Measurements from ENCODE around the gene ATP6V0D1. TPM values are rescaled to one million over a fixed set of nuclear protein-coding genes. Genes with fewer than 3 reads are reported as not detected.

Gene ATP6V0D1
- total and polyA plus RNA-seq, 2 donors: 50.0 to 92.5 TPM

DNA sequence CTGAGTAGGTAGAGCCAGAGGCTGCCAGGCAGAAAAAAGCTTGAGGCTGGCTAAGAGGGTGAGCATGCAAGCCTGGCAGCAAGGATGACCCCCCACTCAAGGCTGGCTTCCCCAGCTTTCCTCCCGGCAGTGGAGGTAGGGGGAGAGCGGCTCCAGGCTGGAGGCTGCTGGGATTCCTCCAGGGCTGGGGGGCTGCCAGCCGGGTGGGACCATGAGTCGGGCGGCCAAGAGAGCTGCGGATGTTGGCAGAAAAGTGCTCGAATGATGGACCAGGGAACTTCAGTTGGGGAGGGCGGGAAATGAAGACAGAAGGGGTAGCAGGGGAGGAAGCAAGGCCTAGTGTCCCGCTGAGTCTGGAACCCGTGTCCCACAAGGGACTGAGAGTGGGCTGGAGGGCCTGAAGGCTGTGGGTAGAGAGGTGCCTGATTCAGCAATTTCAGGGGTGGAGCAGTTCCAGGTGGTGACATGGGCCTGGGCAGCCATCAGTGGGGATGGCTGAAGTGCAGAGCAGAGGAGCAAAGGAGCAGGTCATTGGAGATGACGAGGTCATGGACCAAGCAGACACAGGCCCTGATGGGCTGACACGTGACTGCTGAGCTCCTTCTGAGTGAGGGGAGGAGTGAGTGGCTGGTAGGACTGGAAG, 29.8 kb downstream of the ATP6V0D1 start:
- Histone ChIP-seq H3K4me3 (ENCODE audit: low read depth, low read length) (no peak overlapping the region), H3K36me3 (ENCODE audit: insufficient read depth) (no peaks in the 10 kb centered on the region), H3K27ac (ENCODE audit: low read depth) (no peak overlapping the region), H3K4me1 (ENCODE audit: insufficient read depth) (no peaks in the 10 kb centered on the region)
- no peak for DNase-seq (ENCODE audit: extremely low spot score)
- 64% methylated on average over 12 of the region's 12 CpGs for WGBS

DNA sequence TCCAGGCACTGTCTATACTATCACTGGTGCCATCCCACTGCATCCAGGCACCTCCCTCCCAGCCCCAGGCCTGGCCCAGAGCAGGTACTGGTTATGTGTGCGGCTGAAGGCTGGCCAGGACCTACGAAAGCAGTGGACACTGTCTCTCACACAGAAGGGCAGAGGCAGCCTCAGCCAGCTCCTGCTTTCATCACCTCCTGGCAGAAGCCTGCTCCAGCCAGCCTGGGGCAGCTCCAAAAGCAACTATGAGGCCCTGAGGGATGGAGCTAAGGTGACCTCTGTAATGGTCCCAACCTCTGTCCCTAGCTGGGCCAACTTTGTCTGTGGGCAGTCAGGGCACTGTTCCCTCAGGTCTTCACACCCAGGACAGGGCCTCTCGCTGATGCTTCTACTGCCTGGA, 31.2 kb downstream of the ATP6V0D1 start:
- DNase-seq (ENCODE audit: extremely low spot score): no peak
- 66% methylated on average over 3 of the region's 3 CpGs for WGBS
- H3K36me3 ChIP-seq (ENCODE audit: insufficient read depth): no peaks in the 10 kb centered on the region
- no peaks in the 10 kb centered on the region for H3K4me1 ChIP-seq (ENCODE audit: insufficient read depth)
- no peak overlapping the region for H3K4me3 ChIP-seq (ENCODE audit: low read depth, low read length)
- no peak overlapping the region for H3K27ac ChIP-seq (ENCODE audit: low read depth)

DNA sequence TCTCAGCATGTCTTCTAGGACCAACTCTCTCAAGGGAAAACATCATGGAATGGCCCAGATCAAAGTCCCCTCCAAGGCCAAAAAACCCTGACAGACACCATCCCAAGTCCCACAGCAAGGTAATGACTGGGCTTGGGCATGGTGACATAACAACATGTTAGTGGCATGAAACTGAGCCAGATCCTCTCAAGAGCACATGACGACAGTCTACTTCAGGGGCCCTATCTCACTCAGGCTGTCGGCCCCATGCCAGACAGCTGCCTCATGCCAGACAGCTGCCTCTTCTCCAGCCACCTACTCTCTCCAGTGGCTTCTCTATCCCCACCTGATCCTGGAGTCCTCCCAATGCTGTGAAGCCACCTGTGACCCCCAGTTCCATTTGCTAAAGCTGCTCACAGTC, 31.6 kb downstream of the ATP6V0D1 start:
- Histone ChIP-seq H3K4me1 (ENCODE audit: insufficient read depth) (no peaks in the 10 kb centered on the region), H3K4me3 (ENCODE audit: low read depth, low read length) (no peak overlapping the region), H3K27ac (ENCODE audit: low read depth) (no peak overlapping the region), H3K36me3 (ENCODE audit: insufficient read depth) (no peaks in the 10 kb centered on the region)
- DNase-seq (ENCODE audit: extremely low spot score): no peak
- WGBS: 65% methylated on average over 2 of the region's 2 CpGs

DNA sequence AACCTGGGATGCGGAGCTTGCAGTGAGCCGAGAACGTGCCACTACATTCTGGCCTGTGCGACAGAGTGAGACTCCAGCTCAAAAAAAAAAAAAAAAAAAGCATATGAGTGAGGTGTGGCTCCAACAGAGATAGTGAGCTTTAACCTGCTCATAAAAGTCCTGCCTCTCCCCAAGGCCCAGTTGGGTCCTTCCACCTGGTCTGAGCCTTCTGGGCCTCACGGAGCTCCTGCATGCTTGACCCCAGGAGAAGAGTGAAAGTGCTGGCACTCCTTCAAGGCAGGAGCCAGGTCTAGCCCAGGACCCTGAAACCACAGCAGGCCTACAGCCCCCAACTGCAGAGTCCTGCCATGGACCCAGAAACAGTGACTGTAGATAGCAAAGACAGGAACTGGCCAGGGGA, 32.4 kb downstream of the ATP6V0D1 start:
- Histone ChIP-seq H3K4me1 (ENCODE audit: insufficient read depth) (no peaks in the 10 kb centered on the region), H3K36me3 (ENCODE audit: insufficient read depth) (no peaks in the 10 kb centered on the region), H3K4me3 (ENCODE audit: low read depth, low read length) (no peak overlapping the region), H3K27ac (ENCODE audit: low read depth) (no peak overlapping the region)
- WGBS: 96% methylated on average over 5 of the region's 5 CpGs
- no peak for DNase-seq (ENCODE audit: extremely low spot score)

DNA sequence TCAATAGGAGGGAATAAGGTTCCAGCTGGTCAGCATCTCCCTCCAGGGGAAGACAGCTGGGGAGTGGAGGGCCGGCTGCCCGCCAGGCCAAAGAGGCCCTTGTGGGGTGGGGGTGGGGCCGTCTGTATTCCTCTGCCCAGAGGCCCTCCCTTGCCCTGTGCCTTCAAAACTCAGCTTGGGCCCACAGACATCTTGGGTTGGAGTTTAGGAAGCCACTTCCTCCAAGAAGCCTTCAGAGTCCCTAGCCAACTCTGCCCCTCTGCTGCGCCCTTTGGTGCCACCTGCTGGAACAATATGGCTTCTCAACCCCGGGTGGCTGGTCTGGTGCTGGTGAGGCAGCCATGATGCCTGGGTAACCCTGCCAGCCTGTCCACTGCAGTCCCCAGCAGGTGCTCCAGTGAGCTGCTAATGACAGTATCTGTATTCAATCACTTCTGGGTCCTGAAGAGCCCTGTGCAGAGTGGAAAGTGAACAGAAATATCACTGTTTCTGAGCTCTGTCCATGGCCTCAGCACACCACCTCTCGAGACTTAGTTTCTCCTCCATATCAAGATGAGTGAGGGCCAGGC, 33.4 kb downstream of the ATP6V0D1 start:
- Histone ChIP-seq H3K4me1 (ENCODE audit: insufficient read depth) (no peaks in the 10 kb centered on the region), H3K4me3 (ENCODE audit: low read depth, low read length) (no peak overlapping the region), H3K27ac (ENCODE audit: low read depth) (no peak overlapping the region), H3K36me3 (ENCODE audit: insufficient read depth) (no peaks in the 10 kb centered on the region)
- no peak for DNase-seq (ENCODE audit: extremely low spot score)
- WGBS: 60% methylated on average over 6 of the region's 6 CpGs

DNA sequence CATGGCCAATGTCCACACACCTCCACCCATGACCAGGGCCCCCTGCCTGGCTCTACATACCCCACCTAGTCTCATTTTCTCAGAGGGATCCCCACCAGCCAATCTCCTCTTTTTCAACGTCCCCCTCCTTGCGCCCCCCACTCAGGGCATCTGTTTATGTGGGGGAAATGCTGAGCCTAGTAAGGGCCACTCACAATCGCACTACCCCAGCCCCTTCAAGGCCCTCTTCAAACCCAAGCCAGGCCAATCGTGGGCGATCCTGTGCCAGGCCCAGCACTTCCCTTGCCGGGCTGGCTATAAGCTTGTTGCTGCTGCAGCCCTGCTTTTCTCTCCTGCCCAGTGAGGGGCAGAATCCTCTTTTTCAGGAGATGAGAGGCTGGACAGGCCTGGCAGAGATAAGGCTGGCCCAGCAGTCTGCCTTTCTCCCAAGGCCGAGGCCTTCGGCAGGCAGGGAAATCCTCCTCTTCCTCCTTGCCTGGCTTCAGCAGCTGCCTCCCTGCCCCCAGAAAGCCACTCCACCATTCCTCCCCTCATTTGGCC, 33.9 kb downstream of the ATP6V0D1 start:
- no peaks in the 10 kb centered on the region for H3K4me1 ChIP-seq (ENCODE audit: insufficient read depth)
- no peak for DNase-seq (ENCODE audit: extremely low spot score)
- no peak overlapping the region for H3K4me3 ChIP-seq (ENCODE audit: low read depth, low read length)
- no peak overlapping the region for H3K27ac ChIP-seq (ENCODE audit: low read depth)
- 63% methylated on average over 8 of the region's 8 CpGs for WGBS
- no peaks in the 10 kb centered on the region for H3K36me3 ChIP-seq (ENCODE audit: insufficient read depth)

DNA sequence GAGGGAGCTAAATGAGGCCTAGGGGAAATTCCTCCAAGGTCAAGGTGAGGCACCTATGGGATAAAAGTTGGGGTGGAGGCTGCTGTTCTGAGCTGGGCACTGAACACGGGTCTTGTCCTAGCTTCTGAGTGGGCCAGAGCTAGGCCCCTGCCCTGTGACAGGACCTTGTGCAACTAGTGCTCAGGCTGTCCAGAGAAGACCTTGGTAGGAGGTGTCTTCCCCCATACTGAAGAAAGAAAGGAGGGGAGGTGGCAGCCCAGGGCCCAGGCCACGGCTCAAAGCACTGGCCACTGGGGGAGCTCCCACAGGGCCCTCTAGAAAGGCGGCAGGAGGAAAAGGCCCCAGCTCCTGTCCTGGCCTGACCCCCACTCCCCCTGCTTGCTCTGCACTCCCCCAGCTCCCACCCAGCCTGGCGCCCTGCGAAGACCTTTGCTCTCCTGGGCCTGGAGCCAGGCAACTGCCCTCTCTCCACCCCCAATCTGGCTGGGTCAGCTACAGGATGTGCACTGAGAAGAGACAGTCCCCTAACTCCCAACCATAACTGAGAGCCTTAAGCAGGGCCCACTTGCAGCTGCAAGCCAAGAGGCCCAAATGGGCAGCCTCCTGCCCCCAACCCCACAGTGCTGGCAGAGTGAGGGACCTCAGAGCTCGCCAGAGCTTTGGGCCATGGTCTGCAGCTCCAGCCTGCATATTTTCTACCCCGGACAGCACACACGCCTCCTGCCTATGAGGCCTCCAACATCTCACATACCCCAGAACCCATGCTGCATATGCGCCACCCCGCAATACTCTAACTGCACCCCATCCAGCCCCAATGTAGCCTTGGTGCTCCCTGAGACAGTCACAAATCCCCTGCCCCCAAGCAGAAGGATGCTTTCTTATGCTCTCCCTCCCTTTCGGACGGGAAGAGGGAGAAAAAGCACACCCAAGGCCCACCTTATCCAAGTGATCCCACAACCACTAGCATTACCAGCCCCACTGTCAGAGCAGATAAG, 34.7 kb downstream of the ATP6V0D1 start:
- Histone ChIP-seq H3K4me3 (ENCODE audit: low read depth, low read length) (no peak overlapping the region), H3K4me1 (ENCODE audit: insufficient read depth) (no peaks in the 10 kb centered on the region), H3K36me3 (ENCODE audit: insufficient read depth) (no peaks in the 10 kb centered on the region), H3K27ac (ENCODE audit: low read depth) (no peak overlapping the region)
- WGBS: 64% methylated on average over 12 of the region's 12 CpGs
- no peak for DNase-seq (ENCODE audit: extremely low spot score)

DNA sequence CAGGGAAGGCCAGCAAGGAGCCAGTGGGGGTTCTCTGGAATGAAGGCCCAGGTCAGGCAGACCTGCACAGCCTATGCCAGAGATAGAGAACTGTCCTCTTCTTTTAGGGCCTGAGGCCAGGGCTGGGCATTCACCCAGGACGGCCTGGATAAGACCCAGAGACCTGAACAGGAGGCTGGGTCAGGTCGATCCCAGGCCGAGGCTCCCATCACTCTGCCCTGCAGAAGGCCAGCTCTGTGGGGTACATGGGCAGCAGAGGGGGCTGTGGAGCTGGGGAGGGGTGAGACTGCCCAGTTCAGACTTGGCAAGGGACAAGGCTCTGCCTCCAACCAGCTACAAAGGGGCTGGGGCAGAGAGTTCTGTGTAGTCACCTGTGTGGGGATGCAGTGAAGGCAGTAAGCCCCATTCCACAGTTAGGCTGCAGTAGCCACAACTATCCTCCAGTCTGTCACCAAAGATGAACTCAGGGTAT, 35.5 kb downstream of the ATP6V0D1 start:
- Histone ChIP-seq H3K36me3 (ENCODE audit: insufficient read depth) (no peaks in the 10 kb centered on the region), H3K27ac (ENCODE audit: low read depth) (no peak overlapping the region)
- 61% methylated on average over 3 of the region's 3 CpGs for WGBS

DNA sequence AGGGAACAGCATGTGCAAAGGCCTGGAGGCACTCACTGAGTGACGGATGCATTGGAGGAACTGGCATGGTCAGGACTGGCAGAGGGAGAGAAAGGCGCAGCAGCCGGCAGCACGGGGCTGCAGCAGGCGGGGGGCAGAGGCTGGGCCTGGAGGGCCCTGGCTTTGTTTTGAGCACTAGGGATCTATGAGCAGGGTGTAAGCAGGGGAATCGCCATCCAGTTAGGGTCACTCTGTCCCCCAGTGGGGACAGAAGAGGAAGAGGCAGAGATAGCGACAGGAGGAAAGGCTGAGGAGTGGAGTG, 35.9 kb downstream of the ATP6V0D1 start:
- 91% methylated on average over 7 of the region's 7 CpGs for WGBS
- no peak overlapping the region for H3K4me3 ChIP-seq (ENCODE audit: low read depth, low read length)
- DNase-seq (ENCODE audit: extremely low spot score): no peak
- no peaks in the 10 kb centered on the region for H3K36me3 ChIP-seq (ENCODE audit: insufficient read depth)
- H3K4me1 ChIP-seq (ENCODE audit: insufficient read depth): no peaks in the 10 kb centered on the region
- no peak overlapping the region for H3K27ac ChIP-seq (ENCODE audit: low read depth)

More for the DNA sequence above, 35.5 kb downstream of the ATP6V0D1 start:
- no peaks in the 10 kb centered on the region for H3K4me1 ChIP-seq (ENCODE audit: insufficient read depth)
- no peak for DNase-seq (ENCODE audit: extremely low spot score)
- H3K4me3 ChIP-seq (ENCODE audit: low read depth, low read length): no peak overlapping the region

DNA sequence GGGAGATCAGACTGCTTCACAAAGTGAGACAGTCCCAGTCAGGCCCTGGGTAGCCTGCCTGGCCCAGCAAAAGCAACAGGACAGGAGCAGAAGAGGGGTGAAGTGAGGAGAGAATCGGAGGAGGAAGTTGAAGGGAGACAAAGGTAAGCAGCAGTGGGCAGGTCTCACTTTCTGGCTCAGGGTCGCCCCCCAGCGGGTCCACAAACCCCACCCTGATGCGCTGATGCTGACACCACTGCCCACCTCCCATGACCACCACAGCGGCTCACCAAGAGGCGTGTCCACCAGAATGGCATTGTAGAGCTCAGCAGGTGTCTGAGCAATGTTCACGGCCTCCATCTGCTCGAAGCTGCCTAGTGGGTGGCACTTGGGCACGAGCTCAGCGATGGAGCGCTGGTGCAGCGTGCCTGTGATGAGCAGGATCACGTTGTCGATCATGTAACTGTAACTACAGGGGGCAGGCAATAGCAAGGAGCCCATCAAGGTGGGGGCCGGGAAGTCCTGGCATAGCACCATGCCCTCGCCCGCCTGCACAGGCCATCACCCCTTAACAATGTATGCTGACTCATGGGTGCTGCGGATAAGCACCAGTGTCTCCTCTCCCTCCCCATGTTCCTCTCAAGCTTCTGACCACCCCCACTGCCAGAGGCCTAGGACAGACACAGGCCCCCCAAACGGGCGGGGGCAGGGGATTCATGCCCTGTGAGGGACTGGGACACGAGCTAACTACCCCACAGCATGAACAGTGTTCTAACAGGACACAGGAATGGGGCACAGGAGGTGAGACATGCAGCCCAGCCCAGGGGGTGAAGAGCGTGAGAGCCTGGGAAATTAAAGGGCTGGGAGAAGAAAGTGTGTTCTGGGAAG, 36.5 kb downstream of the ATP6V0D1 start:
- Histone ChIP-seq H3K4me3 (ENCODE audit: low read depth, low read length) (no peak overlapping the region), H3K36me3 (ENCODE audit: insufficient read depth) (no peaks in the 10 kb centered on the region), H3K27ac (ENCODE audit: low read depth) (peak overlapping the region; percentile 12), H3K4me1 (ENCODE audit: insufficient read depth) (no peaks in the 10 kb centered on the region)
- 84% methylated on average over 22 of the region's 22 CpGs for WGBS
- DNase-seq (ENCODE audit: extremely low spot score): no peak

DNA sequence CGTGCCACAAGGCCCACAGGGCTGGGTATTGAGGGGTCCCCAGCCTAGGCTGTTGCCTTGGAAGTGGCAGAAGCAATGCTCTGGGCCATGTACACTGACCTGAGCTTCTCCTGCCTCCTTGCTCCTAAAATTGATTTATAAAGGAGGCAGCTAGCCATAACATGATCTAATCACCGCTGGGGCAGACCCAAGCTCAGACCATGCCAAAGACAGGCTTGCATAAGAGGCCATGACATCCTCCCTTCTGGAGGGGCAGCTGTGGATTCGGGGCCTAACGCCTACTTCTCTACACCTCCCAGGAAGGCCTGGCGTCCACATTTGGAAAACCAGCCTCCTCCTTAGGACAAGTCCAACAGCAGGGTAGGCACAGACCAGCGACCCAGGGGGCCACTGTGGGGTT, 37.7 kb downstream of the ATP6V0D1 start:
- Histone ChIP-seq H3K4me1 (ENCODE audit: insufficient read depth) (no peaks in the 10 kb centered on the region), H3K27ac (ENCODE audit: low read depth) (peak overlapping the region; percentile 11), H3K4me3 (ENCODE audit: low read depth, low read length) (no peak overlapping the region), H3K36me3 (ENCODE audit: insufficient read depth) (no peaks in the 10 kb centered on the region)
- WGBS: 58% methylated on average over 6 of the region's 6 CpGs
- DNase-seq (ENCODE audit: extremely low spot score): no peak

DNA sequence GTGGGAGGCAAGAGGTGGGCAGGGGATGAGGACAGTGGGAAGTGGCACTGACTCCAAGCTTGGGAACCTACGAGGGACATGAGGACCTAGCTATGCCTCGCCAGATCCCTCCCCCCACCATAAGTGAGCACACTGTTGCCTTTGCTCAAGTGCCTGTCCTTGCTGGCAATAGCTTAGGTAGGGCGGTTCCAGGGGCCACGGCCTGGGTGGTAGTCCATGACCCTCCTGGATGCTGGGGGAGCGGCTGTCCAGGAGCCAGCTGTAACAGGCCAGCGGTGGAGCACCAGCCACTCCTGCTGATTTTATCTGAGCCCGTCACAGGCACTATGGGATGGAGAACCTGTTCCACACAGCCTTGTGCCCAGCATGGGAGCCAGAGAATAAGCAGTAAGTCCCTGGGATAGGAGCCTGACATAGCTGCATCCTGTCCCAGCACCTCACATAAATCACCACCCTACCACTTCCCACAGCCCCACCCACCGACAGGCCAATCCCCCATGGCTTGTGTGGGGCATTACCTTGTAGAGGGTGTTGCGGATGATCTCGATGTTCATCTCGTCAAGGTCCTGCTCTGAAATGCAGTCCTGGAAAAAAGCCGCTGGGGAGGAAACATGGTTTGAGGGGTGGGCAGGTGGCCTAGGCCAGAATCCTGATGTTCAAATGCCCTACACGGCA, 38.2 kb downstream of the ATP6V0D1 start:
- WGBS: 80% methylated on average over 13 of the region's 13 CpGs
- Histone ChIP-seq H3K4me1 (ENCODE audit: insufficient read depth) (no peaks in the 10 kb centered on the region), H3K4me3 (ENCODE audit: low read depth, low read length) (no peak overlapping the region), H3K36me3 (ENCODE audit: insufficient read depth) (no peaks in the 10 kb centered on the region), H3K27ac (ENCODE audit: low read depth) (no peak overlapping the region)
- no peak for DNase-seq (ENCODE audit: extremely low spot score)

Data from urinary bladder (tissue), 4 donors.